Neural cell (in vitro differentiated cells): ENCODE results near the gene OR5H1. TPM values are rescaled to one million over a fixed set of nuclear protein-coding genes. Genes with fewer than 3 reads are reported as not detected.

Experiments used
- H2AFZ ChIP-seq: fragments of 200-600, 300-800 bp; sonication (generic), shearing (Covaris generic); 2 replicates; pipeline ENCODE4 v1.6.0; 2014; ENCODE audit warnings: low read depth, mild to moderate bottlenecking, antibody characterized with exemption, low read length, moderate library complexity
- H3F3A ChIP-seq: fragments of 200-600 bp; shearing (Covaris generic); 2 replicates; pipeline ENCODE4 v1.6.1; 2016; ENCODE audit warnings: mild to moderate bottlenecking, moderate library complexity, mixed read lengths, antibody characterized with exemption, low read length; ENCODE audit not compliant: insufficient read depth, poor library complexity, severe bottlenecking
- H3K27ac ChIP-seq: fragments of 200-600, 300-800 bp; sonication (generic), shearing (Covaris generic); 2 replicates; pipeline ENCODE4 v1.5.1; 2014; ENCODE audit warnings: mild to moderate bottlenecking, low read length, moderate library complexity
- H3K27me3 ChIP-seq: fragments of 300-800, 200-600 bp; sonication (generic), shearing (Covaris generic); 2 replicates; pipeline ENCODE4 v1.6.0; 2014; ENCODE audit warnings: mild to moderate bottlenecking, low read depth, low read length, moderate library complexity; ENCODE audit not compliant: insufficient read depth
- H3K36me3 ChIP-seq: fragments of 300-800, 200-600 bp; sonication (generic), shearing (Covaris generic); 2 replicates; pipeline ENCODE4 v1.5.1; 2014; ENCODE audit warnings: mild to moderate bottlenecking, antibody characterized with exemption, low read length, moderate library complexity; ENCODE audit not compliant: insufficient read depth
- H3K4me2 ChIP-seq: fragments of 300-800, 200-600 bp; sonication (generic), shearing (Covaris generic); 2 replicates; pipeline ENCODE4 v1.6.0; 2014; ENCODE audit warnings: mild to moderate bottlenecking, low read length
- H3K4me3 ChIP-seq: fragments of 300-800, 200-600 bp; sonication (generic), shearing (Covaris generic); 2 replicates; pipeline ENCODE4 v1.5.1; 2014; ENCODE audit warnings: mild to moderate bottlenecking, low read length, moderate library complexity
- H3K79me2 ChIP-seq: fragments of 200-600 bp; shearing (Covaris generic); replicated peaks from 2 replicates; pipeline ENCODE4 v1.6.0; 2014; ENCODE audit warnings: mild to moderate bottlenecking, low read length, moderate library complexity; ENCODE audit not compliant: insufficient read depth
- H3K9ac ChIP-seq: fragments of 300-800, 200-600 bp; sonication (generic), shearing (Covaris generic); 2 replicates; pipeline ENCODE4 v1.6.1; 2016; ENCODE audit warnings: mild to moderate bottlenecking, low read length, mixed read lengths
- H3K9me2 ChIP-seq: fragments of 200-600 bp; shearing (Covaris generic); 2 replicates; pipeline ENCODE4 v1.6.1; 2016; ENCODE audit warnings: mild to moderate bottlenecking, low read length, mixed read lengths; ENCODE audit not compliant: insufficient read depth
- H3K9me3 ChIP-seq: fragments of 200-600, 300-800 bp; sonication (generic), shearing (Covaris generic); 2 replicates; pipeline ENCODE4 v1.6.1; 2016; ENCODE audit warnings: mild to moderate bottlenecking, mixed run types, low read length, moderate library complexity, mixed read lengths
- H4K20me1 ChIP-seq: fragments of 200-600 bp; shearing (Covaris generic); 2 replicates; pipeline ENCODE4 v1.6.1; 2016; ENCODE audit warnings: mild to moderate bottlenecking, mixed run types; ENCODE audit not compliant: insufficient read depth
- EP300 ChIP-seq: fragments of 450-650 bp; conservative IDR thresholded peaks from 2 replicates; pipeline ENCODE4 v1.6.1; 2014; ENCODE audit warnings: antibody characterized with exemption, mild to moderate bottlenecking, moderate library complexity; ENCODE audit not compliant: poor library complexity, severe bottlenecking
- EZH2 ChIP-seq: fragments of 200-600, 300-800 bp; shearing (Covaris generic), sonication (generic); IDR thresholded peaks from 2 replicates; pipeline ENCODE4 v1.6.1; 2014; ENCODE audit warnings: antibody characterized with exemption, low read length, borderline replicate concordance, mild to moderate bottlenecking; ENCODE audit not compliant: insufficient read depth, poor library complexity, severe bottlenecking
- MXI1 ChIP-seq: fragments of 450-650 bp; conservative IDR thresholded peaks from 2 replicates; pipeline ENCODE4 v1.6.1; 2014; ENCODE audit warnings: antibody characterized with exemption, mild to moderate bottlenecking; ENCODE audit not compliant: poor library complexity, severe bottlenecking
- POLR2AphosphoS5 ChIP-seq: IDR thresholded peaks from 2 replicates; pipeline ENCODE4 v1.6.1; 2012
- RAD21 ChIP-seq: fragments of 450-650 bp; conservative IDR thresholded peaks from 2 replicates; pipeline ENCODE4 v1.6.1; 2014; ENCODE audit warnings: antibody characterized with exemption, mild to moderate bottlenecking, moderate library complexity
- SMC3 ChIP-seq: fragments of 450-650 bp; conservative IDR thresholded peaks from 2 replicates; pipeline ENCODE4 v1.6.1; 2014; ENCODE audit warnings: antibody characterized with exemption, mild to moderate bottlenecking, moderate library complexity; ENCODE audit not compliant: poor library complexity
- TAF1 ChIP-seq: IDR thresholded peaks from 2 replicates; pipeline ENCODE4 v1.6.1; 2012; ENCODE audit warnings: low read depth
- polyA plus RNA-seq: library from polyadenylated mRNA; depleted of rRNA; stranded (reverse); fragments of >200 nt; gene quantifications from 2 replicates; pipeline ENCODE4 v1.2.3, GENCODE V29; 2014
- TF ChIP-seq, protein P1 (sequence below): fragments of 450-650 bp; IDR thresholded peaks from 2 replicates; pipeline ENCODE4 v1.5.1; 2014; ENCODE audit warnings: antibody characterized with exemption, mild to moderate bottlenecking, moderate library complexity; ENCODE audit not compliant: poor library complexity, severe bottlenecking
- TF ChIP-seq, protein P2 (sequence below): IDR thresholded peaks from 2 replicates; pipeline ENCODE4 v1.6.1; 2012; ENCODE audit warnings: borderline replicate concordance

Gene OR5H1
- polyA plus RNA-seq, 1 donor from 2014 or later, result not detected

GRCh38 chr3:98151241-98151640 lies 20.7 kb downstream of the OR5H1 start:
- Histone ChIP-seq H3K27me3 (no peaks in the 10 kb centered on the region), H3K36me3 (no peaks in the 10 kb centered on the region), H3K9ac (no peak overlapping the region), H2AFZ (no peak overlapping the region), H3K79me2 (no peaks in the 10 kb centered on the region), H3K4me3 (no peak overlapping the region), H3K27ac (no peak overlapping the region), H3K9me3 (no peaks in the 10 kb centered on the region), H3K9me2 (no peaks in the 10 kb centered on the region), H3F3A (no peaks in the 10 kb centered on the region), H4K20me1 (no peaks in the 10 kb centered on the region), H3K4me2 (no peak overlapping the region)
- TF ChIP-seq EP300 (no peak), TAF1 (no peak), SMC3 (no peak), RAD21 (no peak), MXI1 (no peak), EZH2 (no peak), POLR2AphosphoS5 (no peak)
- TF ChIP-seq, protein P1, sequence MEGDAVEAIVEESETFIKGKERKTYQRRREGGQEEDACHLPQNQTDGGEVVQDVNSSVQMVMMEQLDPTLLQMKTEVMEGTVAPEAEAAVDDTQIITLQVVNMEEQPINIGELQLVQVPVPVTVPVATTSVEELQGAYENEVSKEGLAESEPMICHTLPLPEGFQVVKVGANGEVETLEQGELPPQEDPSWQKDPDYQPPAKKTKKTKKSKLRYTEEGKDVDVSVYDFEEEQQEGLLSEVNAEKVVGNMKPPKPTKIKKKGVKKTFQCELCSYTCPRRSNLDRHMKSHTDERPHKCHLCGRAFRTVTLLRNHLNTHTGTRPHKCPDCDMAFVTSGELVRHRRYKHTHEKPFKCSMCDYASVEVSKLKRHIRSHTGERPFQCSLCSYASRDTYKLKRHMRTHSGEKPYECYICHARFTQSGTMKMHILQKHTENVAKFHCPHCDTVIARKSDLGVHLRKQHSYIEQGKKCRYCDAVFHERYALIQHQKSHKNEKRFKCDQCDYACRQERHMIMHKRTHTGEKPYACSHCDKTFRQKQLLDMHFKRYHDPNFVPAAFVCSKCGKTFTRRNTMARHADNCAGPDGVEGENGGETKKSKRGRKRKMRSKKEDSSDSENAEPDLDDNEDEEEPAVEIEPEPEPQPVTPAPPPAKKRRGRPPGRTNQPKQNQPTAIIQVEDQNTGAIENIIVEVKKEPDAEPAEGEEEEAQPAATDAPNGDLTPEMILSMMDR, result no peak
- TF ChIP-seq, protein P2, sequence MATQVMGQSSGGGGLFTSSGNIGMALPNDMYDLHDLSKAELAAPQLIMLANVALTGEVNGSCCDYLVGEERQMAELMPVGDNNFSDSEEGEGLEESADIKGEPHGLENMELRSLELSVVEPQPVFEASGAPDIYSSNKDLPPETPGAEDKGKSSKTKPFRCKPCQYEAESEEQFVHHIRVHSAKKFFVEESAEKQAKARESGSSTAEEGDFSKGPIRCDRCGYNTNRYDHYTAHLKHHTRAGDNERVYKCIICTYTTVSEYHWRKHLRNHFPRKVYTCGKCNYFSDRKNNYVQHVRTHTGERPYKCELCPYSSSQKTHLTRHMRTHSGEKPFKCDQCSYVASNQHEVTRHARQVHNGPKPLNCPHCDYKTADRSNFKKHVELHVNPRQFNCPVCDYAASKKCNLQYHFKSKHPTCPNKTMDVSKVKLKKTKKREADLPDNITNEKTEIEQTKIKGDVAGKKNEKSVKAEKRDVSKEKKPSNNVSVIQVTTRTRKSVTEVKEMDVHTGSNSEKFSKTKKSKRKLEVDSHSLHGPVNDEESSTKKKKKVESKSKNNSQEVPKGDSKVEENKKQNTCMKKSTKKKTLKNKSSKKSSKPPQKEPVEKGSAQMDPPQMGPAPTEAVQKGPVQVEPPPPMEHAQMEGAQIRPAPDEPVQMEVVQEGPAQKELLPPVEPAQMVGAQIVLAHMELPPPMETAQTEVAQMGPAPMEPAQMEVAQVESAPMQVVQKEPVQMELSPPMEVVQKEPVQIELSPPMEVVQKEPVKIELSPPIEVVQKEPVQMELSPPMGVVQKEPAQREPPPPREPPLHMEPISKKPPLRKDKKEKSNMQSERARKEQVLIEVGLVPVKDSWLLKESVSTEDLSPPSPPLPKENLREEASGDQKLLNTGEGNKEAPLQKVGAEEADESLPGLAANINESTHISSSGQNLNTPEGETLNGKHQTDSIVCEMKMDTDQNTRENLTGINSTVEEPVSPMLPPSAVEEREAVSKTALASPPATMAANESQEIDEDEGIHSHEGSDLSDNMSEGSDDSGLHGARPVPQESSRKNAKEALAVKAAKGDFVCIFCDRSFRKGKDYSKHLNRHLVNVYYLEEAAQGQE, result no peak

DNA sequence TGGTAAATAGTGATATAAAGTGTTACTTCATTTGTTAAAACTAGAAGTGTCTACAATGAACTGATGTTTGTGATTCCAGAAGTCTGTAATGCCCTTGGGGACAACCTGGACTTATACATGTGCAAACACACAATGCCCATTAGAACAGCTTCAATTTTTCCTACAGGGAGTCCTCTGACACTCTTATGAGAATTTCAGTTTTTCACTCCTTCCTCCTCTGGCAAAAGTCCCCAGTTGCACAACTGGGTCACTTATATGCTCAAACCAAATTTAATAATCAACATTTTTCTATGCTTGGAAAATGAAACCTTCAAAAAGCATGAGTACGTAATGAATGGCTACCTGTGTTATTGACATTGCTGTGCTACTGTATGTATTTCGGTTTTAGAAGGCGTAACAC lies 35.9 kb downstream of the OR5H1 start, which contains the start of gene OR5H15:
Gene OR5H15, plus strand, starts transcription at position 301 of the 400 bp plus-strand sequence. CDS start 2,004 bp downstream, outside the sequence.
- no peaks in the 10 kb centered on the region for H3K9me3 ChIP-seq
- no peak within 1 kb of the TSS for H3K9ac ChIP-seq
- no peaks in the 10 kb centered on the region for H3K9me2 ChIP-seq
- TF ChIP-seq TAF1 (no peak), POLR2AphosphoS5 (no peak), RAD21 (no peak), SMC3 (no peak), MXI1 (no peak), EP300 (no peak), EZH2 (no peak)
- TF ChIP-seq, protein P2, result no peak
- TF ChIP-seq, protein P1, result no peak
- no peaks in the 10 kb centered on the region for H3K27me3 ChIP-seq
- no peak within 1 kb of the TSS for H3K27ac ChIP-seq
- H2AFZ ChIP-seq, result no peak within 1 kb of the TSS
- no peaks in the 10 kb centered on the region for H3F3A ChIP-seq
- no peak within 1 kb of the TSS for H3K4me3 ChIP-seq
- no peaks in the 10 kb centered on the region for H4K20me1 ChIP-seq
- H3K79me2 ChIP-seq, result no peaks in the 10 kb centered on the region
- no peaks in the 10 kb centered on the region for H3K36me3 ChIP-seq
- no peak within 1 kb of the TSS for H3K4me2 ChIP-seq
